HG03460 (cell line): ENCODE results near the gene FN1.
"Not testable (repeated sequence)": the region's sequence is repeated elsewhere in the genome, so short reads cannot be mapped to it uniquely, and the experiment has no call there.

Source experiments
- ATAC-seq: cut with Tn5 transposase; IDR thresholded peaks from one replicate; pipeline ENCODE4 v1.9.1; 2021; ENCODE audit not compliant: unreplicated experiment

The FN1 gene

DNA sequence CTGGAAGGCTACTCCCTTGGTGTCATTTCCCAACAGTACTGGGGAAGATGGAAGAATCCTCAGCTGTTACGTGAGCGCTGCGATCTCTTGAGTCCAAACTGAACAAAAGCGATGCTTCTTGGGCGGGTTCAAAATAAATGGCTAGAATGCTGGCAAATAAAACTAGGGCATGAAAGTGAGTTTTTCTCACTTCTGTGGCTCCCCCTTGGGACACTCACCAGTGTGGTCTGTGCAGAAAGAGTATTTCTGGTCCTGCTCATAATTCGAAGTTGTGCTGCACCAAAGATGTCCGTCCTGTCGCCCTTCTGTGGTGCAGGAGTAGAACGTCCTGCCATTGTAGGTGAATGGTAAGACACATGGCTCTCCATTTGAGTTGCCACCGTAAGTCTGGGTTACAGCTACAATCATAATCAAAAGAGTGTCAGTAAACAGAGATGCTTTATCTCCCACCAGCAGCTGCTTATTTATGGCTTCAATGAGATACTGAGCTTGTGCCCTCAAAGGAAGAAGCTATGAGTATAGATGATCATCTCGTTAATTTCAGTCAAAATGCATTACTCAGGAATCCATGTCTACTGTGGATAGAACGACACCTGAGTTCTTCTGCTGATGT lies 11.8 kb downstream of the FN1 start:
- ATAC-seq: no peak

GRCh38 chr2:215423234-215423633 lies 12.6 kb downstream of the FN1 start:
- no peak for ATAC-seq

DNA sequence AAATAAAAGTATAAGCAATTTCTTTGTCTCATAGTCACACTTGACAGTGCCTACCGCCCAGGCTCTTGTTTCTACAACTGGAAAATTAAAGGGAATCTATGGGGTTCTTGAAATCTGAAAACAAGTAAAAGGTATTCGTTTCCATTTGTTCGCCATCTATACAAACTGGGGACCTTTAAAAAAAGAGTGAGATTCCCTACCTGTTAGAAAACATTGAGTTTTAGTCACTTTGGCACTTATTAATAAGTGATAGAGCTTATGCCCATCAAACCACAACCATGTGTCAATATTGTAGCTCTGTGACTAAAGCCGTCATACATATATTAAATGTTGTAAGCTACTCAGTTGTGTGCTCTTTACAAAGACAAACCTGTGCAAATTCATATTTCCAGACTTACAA lies 13.2 kb downstream of the FN1 start:
- ATAC-seq: no peak

GRCh38 chr2:215421859-215422461 lies 13.9 kb downstream of the FN1 start:
- ATAC-seq: no peak

- no peak for ATAC-seq
These were observed 15.4 kb downstream of the FN1 start for GRCh38 chr2:215420471-215420935.

DNA sequence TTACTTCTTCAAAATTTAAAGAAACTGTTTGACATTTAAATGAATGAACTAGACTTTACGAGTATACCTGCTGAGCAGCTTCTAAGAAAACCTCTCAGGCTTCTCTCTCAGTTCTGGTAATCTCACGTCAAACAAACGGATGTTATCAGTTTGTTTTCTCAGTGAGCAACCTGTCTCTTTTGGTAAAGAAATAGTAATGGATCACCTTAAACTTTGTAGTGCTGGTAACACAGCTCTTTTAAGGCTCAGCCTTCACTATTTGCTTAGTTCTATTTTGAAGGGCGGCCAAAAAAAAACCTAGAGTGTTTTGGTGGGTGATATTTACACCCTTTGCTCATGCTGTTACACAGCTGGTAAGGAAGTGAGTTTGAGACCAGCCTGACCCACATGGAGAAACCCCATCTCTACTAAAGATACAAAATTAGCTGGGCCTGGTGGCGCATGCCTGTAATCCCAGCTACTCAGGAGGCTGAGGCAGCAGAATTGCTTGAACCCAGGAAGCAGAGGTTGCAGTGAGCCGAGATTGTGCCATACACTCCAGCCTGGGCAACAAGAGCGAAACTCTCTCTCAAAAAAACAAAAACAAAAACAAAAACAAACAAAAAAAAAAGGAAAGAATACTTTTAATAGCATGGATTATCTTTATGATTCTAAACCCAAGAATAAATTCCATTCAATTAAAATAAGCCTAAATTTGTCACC lies 15.9 kb downstream of the FN1 start:
- no peak for ATAC-seq

- ATAC-seq: no peak
These were observed 16.8 kb downstream of the FN1 start for GRCh38 chr2:215419113-215419512.

DNA sequence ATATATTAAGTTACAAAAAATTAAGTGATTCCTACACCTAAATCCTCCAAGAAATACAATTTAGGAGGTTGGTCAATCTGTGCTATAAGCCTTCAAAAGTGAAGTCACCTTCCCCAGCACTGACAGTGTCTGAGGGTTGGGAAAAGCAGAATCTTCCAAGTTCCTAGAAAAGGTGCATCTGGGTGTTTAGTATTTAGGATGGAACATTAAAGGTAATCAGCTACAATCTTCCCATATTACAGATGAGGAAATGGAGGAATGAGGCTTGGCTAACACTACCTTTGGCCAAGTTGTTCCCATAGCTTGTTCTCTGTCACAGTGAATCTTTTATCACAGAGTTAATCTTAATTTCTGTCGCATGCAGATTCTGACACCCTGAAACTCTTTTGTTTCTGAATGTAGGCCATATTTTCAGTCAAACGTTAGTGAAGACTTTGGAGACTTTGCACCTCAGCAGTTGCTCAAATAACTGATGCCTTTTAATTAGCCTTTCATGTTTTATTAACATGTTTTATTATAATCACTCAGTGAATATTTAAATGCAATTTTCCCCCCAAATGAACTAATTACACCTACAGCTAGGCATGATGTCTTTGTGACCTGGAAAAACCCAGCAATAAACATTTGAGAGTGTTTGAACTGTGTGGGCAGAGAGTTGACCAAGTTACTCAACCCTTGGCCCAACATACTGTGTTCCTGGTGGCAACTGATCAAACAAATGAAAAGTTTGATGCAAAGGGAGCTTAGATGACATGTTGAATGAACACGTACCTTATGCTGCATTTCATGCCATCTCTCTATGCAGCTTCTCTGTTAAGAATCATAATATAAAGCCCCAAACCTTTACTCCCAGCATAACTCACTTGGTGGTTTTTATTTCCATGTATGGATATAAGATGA lies 17.6 kb downstream of the FN1 start:
- ATAC-seq: no peak

DNA sequence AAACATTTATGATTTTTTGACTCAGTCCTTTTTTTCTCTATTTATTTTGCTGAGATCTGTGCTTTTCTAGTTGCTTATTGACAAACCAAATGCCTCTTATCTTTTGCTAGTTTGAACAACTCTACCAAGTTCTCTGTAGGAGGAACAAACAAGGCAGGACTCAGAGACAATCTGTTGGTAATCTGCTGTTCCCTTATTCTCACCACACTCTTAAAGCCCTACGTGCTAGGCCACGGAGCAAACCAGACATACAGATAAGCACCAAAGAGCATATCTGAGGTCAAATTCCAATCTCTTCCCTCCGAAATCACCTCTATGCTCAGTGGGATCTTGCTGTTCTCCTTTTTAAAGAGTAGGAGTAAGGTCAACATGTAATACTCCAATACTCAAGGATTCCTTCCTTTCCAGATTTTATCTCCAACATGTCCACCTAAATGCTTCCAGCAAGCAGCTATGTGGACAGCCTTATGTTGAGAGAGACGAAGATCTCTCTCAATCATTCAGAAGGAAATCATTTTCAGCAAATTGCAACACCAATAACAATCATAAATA lies 18.4 kb downstream of the FN1 start:
- no peak for ATAC-seq

- no peak for ATAC-seq
These were observed 19.2 kb downstream of the FN1 start for GRCh38 chr2:215416656-215417055.

- no peak for ATAC-seq
These were observed 19.9 kb downstream of the FN1 start for GRCh38 chr2:215415820-215416577.

DNA sequence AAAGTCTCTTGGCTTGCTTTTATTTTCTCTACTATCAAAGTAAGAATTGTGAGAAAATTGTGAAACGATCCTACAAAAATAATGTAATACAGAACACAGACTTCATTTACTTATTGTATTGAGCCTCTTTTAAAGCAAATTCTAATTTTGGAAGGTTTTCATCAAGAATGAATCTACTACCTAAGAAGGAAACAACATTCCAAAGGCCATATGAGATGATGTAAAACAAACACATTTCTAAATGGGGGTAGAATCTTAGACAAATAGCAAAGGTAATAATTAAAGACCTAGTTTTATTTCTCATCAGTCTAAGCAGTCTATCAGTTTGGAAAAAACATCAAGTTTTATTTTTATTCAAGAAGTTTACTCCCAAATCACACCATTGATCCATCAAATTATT lies 20.6 kb downstream of the FN1 start:
- no peak for ATAC-seq

DNA sequence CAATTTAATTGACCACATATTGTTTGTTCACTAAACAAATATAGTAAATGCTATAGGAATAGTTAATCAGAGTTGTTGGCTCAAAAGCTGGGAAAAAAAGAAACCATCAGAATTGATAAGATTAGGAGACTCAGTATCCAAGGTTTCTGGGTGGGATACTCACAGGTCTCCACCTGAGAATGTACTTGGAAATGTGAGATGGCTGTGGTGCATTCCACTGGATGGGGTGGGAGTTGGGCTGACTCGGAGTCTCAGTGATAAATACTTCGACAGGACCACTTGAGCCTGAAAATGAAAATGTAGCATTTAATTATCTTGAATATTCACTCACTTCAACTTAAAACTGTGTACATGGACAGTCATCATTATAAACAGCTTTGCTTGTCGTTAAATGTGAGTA lies 21.2 kb downstream of the FN1 start:
- no peak for ATAC-seq

DNA sequence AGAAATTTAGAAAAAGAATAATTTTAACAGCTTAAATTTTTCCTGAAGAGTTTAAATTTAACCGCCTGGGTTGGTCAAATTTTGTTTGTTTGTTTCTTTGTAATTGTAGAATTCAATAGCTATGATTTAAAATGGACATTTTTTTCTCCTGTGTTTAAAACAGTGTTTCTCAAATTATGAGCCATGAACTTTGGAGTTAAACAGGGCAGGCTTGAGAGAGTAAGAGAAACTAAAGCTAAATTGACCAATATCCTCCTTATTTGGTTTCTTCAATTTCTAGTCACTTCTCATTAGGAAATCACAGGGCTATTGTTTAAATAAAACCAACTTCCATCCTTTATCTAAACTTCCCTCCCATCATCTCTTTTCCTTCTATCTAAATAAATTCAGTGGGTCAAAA lies 21.9 kb downstream of the FN1 start:
- ATAC-seq: no peak

- ATAC-seq: no peak
These were observed 22.4 kb downstream of the FN1 start for GRCh38 chr2:215413484-215413777.

- ATAC-seq: no peak
These were observed 23.7 kb downstream of the FN1 start for GRCh38 chr2:215411941-215412743.

DNA sequence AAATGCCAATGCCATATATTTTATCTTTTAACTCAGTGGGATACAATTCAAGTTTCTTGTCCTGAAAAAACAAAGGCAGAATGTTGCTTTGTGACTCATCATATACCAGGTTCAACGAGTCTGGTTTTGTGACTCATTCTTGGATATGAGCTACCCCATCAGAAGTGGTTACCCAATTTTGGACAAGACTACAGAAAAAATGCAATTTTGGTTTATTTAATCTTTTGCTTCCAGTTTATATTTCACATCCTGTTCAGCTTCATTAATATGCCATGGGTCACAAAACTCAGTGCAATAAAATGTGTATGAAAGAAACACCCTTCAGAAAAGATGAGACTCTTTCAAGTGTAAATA lies 25.0 kb downstream of the FN1 start:
- no peak for ATAC-seq

- not testable (repeated sequence) for ATAC-seq
These were observed 25.5 kb downstream of the FN1 start for GRCh38 chr2:215410181-215410931.
